Measurements from ENCODE around the gene MAP3K20.

DNA sequence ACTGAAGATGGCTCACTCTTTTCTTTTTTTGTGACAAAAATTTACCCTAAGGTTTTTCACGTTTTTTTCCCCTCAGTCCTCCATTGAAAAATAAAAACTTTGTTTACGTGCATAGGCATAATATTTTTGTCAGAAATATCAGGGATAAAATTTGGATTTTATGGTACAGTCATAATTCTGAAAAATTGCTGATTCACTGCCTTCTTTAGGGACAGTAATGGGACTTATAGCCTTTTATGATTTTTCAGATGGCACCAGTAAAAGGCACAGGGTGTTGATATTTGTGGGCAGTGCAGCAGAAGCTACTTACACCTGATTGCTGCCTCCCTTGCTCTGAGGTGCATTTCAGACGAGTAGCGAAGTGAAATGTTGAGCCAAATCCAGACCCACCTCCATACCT lies 139.7 kb downstream of the MAP3K20 start:
- TF ChIP-seq, protein P1, sequence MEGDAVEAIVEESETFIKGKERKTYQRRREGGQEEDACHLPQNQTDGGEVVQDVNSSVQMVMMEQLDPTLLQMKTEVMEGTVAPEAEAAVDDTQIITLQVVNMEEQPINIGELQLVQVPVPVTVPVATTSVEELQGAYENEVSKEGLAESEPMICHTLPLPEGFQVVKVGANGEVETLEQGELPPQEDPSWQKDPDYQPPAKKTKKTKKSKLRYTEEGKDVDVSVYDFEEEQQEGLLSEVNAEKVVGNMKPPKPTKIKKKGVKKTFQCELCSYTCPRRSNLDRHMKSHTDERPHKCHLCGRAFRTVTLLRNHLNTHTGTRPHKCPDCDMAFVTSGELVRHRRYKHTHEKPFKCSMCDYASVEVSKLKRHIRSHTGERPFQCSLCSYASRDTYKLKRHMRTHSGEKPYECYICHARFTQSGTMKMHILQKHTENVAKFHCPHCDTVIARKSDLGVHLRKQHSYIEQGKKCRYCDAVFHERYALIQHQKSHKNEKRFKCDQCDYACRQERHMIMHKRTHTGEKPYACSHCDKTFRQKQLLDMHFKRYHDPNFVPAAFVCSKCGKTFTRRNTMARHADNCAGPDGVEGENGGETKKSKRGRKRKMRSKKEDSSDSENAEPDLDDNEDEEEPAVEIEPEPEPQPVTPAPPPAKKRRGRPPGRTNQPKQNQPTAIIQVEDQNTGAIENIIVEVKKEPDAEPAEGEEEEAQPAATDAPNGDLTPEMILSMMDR (conservative IDR thresholded peaks at IDR 0.05 in 1 of 2, IDR thresholded peaks at IDR 0.05 in 1 of 2; ENCODE audit: low read depth in 1 of 2, low read length in 2 of 2), result no peak
- TF ChIP-seq EZH2 (IDR thresholded peaks at IDR 0.05; ENCODE audit: low read length, missing control alignments), result no peak
